ENCODE results near the gene DHFR2. TPM values are rescaled to one million over a fixed set of nuclear protein-coding genes. Genes with fewer than 3 reads are reported as not detected.

DHFR2 gene
- total and polyA plus RNA-seq, 7 donors, result 1.2 to 5.4 (median 4.2) TPM

DNA sequence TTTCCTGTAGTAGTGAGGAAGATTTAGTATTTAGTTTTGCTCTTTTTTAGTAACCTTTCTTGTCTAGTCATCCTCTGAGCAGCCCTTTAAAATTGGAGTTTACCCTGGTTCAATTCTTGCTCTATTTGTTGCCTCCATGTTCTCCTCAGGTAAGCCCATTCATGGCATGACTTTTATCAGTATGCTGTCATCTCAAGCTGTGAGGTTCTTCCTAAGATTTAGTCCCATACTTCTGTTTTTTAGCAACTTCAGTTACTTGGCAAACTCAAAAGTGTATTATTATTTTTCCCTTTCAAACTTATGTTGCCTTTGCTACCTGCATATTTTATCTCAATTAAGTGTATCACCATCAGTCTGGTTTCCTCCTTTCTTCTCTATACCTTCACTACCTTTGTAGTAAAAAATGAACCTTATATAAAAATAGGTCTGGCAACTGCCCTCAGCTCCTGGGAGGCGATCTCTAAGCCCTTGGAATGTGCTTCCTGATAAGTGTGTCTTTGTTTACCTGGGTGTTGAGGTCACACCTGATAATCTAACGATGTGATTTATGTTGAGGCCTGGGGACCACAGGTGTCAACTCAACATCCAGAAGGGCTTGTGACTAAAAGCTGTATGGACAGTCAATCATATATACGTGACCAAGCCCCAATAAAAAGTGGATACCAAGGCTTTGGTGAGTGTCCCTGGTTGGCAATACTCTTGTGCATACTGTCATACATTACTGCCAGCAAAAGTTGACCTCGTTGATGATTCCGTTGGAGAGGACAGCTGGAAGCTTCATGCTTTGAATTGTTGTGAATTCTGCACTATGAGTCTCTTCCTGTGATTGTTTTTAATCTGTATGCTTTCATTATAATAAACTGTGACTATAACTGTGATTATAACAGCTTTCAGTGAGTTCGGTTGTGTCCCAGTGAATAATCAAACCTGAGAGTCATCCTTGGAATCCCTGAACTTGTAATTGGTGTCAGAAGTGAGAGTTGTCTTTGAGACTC lies 4.1 kb upstream of the DHFR2 start:
- Histone ChIP-seq H3K36me3 (peaks cover 0 to 15% (median under 1%) of the 10 kb centered on the region in 4 donors), H3K27ac (no peak overlapping the region), H3K9me3 (no peaks in the 10 kb centered on the region), H3K4me3 (no peak overlapping the region), H3K27me3 (no peaks in the 10 kb centered on the region), H3K4me1 (peaks cover 0 to 28% (median 20%) of the 10 kb centered on the region in 4 donors)
- 76 to 83% methylated on average over 6 of the region's 6 CpGs for WGBS, 2 donors
- TF ChIP-seq EP300 (IDR thresholded peaks at IDR 0.05), result no peak
- TF ChIP-seq, protein P1, sequence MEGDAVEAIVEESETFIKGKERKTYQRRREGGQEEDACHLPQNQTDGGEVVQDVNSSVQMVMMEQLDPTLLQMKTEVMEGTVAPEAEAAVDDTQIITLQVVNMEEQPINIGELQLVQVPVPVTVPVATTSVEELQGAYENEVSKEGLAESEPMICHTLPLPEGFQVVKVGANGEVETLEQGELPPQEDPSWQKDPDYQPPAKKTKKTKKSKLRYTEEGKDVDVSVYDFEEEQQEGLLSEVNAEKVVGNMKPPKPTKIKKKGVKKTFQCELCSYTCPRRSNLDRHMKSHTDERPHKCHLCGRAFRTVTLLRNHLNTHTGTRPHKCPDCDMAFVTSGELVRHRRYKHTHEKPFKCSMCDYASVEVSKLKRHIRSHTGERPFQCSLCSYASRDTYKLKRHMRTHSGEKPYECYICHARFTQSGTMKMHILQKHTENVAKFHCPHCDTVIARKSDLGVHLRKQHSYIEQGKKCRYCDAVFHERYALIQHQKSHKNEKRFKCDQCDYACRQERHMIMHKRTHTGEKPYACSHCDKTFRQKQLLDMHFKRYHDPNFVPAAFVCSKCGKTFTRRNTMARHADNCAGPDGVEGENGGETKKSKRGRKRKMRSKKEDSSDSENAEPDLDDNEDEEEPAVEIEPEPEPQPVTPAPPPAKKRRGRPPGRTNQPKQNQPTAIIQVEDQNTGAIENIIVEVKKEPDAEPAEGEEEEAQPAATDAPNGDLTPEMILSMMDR (IDR thresholded peaks at IDR 0.05), result no peak
- no peak for TF ChIP-seq POLR2AphosphoS5 (IDR thresholded peaks at IDR 0.05)
- no peak for TF ChIP-seq POLR2A (IDR thresholded peaks at IDR 0.05)
- DNase-seq, result no peak
- intact Hi-C loops (cut with DNase I), result no loop called here

DNA sequence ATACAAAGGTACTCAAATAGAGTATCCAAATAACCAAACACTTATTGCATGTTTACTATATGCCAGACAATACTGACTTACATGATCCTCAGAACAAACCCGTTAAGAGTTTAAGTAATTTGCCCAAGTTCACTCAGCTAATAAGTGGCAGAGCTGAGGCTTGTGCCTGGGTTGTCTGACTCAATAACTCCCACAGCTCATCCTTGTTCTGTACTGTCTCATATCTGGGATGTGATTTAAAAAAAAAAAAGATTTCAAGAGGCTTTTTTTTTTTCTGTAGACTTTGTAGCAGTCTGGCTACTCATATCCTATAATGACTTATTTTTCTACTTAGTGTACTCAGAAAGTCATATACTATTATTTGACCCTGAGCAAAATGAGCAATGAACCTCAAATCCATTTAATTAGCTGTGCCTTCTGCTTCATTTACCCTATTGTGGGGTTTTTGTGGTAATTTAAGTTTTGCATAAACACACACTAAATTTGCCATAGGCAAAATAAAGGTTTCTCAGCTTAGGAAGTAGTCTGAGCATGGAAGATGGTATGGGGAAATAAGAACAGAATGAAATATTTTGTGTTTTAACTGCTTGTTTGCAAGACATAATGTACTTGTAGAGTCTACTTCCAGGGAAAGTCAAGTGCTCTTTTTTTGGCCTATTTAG lies 3.2 kb upstream of the DHFR2 start:
- Histone ChIP-seq H3K9me3 (no peaks in the 10 kb centered on the region), H3K27me3 (no peaks in the 10 kb centered on the region), H3K27ac (no peak overlapping the region), H3K4me1 (peaks cover 0 to 29% (median 21%) of the 10 kb centered on the region in 4 donors), H3K36me3 (peaks cover 0 to 8% (median 0%) of the 10 kb centered on the region in 4 donors), H3K4me3 (no peak overlapping the region)
- TF ChIP-seq POLR2AphosphoS5 (IDR thresholded peaks at IDR 0.05) (no peak), EP300 (IDR thresholded peaks at IDR 0.05) (no peak), POLR2A (IDR thresholded peaks at IDR 0.05) (no peak)
- TF ChIP-seq, protein P1 (IDR thresholded peaks at IDR 0.05), result no peak
- intact Hi-C loops (cut with DNase I), result no loop called here
- 92 to 95% methylated on average over 1 of the region's 1 CpG for WGBS, 2 donors
- DNase-seq, result no peak

DNA sequence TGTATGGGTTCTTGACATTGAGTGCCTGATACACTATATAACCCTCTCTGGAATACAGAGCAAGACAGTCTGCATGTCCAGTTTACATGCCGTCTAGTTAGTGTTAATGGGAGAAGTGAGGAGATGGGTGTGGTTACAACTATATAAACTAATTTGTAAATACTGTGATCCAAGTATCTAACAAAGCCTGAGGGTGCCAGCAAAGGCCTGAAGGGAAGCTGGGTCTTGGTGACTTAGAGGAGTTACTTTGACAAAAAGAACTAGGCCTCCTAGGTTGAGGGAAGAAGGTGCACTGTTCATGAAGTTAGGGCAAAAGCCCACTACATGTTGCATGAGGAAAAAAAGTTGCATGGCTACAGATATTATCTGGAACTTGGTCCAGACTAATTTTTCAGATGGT lies 2.4 kb upstream of the DHFR2 start:
- intact Hi-C loops (cut with DNase I), result no loop called here
- DNase-seq, result no peak
- TF ChIP-seq, protein P1 (IDR thresholded peaks at IDR 0.05), result no peak
- TF ChIP-seq POLR2A (IDR thresholded peaks at IDR 0.05) (no peak), EP300 (IDR thresholded peaks at IDR 0.05) (no peak), POLR2AphosphoS5 (IDR thresholded peaks at IDR 0.05) (no peak)
- Histone ChIP-seq H3K4me1 (peaks cover 0 to 29% (median 21%) of the 10 kb centered on the region in 4 donors), H3K27ac (no peak overlapping the region), H3K9me3 (no peaks in the 10 kb centered on the region), H3K27me3 (no peaks in the 10 kb centered on the region), H3K36me3 (peaks cover 0 to 8% (median 0%) of the 10 kb centered on the region in 4 donors), H3K4me3 (no peak overlapping the region)
- WGBS, 2 donors, result 14 to 61% methylated on average over 1 of the region's 1 CpG

DNA sequence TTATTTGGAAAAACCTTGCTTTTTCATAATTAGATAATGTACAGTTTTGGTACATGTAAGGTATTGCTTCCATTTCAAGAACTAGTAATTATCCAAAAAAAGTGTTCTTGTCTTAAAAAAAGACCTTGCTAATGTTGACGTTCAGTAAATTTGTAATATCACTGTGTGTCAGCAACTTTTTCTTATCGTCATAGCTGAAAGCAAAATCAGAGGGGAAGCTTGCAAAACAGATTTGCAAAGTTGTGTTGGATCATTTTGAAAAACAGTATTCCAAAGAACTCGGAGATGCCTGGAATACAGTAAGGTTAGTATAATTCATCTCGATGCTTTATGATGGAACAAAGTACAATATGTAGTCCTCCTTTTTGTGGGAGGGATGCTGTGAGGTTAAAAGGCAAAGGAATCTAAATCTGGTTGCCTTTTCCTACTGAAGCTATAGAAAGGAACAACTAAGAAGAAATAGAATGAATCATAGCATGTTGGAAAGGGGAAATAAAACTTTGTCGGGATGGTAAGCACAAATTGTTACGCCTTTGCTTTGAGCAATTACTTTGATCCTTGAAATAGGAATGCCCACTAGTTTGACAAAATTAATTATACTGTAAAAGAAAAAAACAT lies 1.6 kb upstream of the DHFR2 start:
- Histone ChIP-seq H3K27me3 (no peaks in the 10 kb centered on the region), H3K27ac (peak overlapping the region in 2 of 4 donors; percentile 89 to 91), H3K4me1 (peaks cover 0 to 29% (median 21%) of the 10 kb centered on the region in 4 donors), H3K9me3 (no peaks in the 10 kb centered on the region), H3K4me3 (peak overlapping the region in 1 of 4 donors; percentile 65), H3K36me3 (peaks cover 0 to 8% (median 0%) of the 10 kb centered on the region in 4 donors)
- intact Hi-C loops (cut with DNase I), result no loop called here
- WGBS, 2 donors, result 48 to 69% methylated on average over 6 of the region's 6 CpGs
- TF ChIP-seq EP300 (IDR thresholded peaks at IDR 0.05) (no peak), POLR2AphosphoS5 (IDR thresholded peaks at IDR 0.05) (no peak), POLR2A (IDR thresholded peaks at IDR 0.05) (no peak)
- TF ChIP-seq, protein P1 (IDR thresholded peaks at IDR 0.05), result no peak
- DNase-seq, result no peak

Data from sigmoid colon (tissue), 7 donors.